Activated CD4-positive, CD25-positive, alpha-beta regulatory T cell treated with anti-CD3 and anti-CD28 coated beads, Interleukin-2, amount 50 U/mL, for 24 hours (primary cell): ENCODE results near the gene SLC4A8.

ENCODE experiments used
- ATAC-seq, 2 donors: fragments of 150-1000 bp; cut with Tn5 transposase; one replicate each; pipeline ENCODE4 v1.10.0; 2021; ENCODE audit warnings: mild to moderate bottlenecking in 1 of 2, moderate library complexity in 1 of 2

SLC4A8 gene

GRCh38 chr12:51528852-51529650 lies 104.4 kb downstream of the SLC4A8 start:
- ATAC-seq: no peak

GRCh38 chr12:51529651-51529970 lies 105.0 kb downstream of the SLC4A8 start:
- no peak for ATAC-seq

- ATAC-seq: no peak
Observed at GRCh38 chr12:51530208-51530607, 105.6 kb downstream of the SLC4A8 start.

GRCh38 chr12:51531284-51531977 lies 106.8 kb downstream of the SLC4A8 start:
- ATAC-seq: no peak

GRCh38 chr12:51531978-51532497 lies 107.4 kb downstream of the SLC4A8 start:
- ATAC-seq: peak; percentile 81 to 90

GRCh38 chr12:51533799-51534198 lies 109.2 kb downstream of the SLC4A8 start:
- no peak for ATAC-seq

- no peak for ATAC-seq
Observed at GRCh38 chr12:51534216-51535074, 109.8 kb downstream of the SLC4A8 start.

GRCh38 chr12:51536159-51536558 lies 111.5 kb downstream of the SLC4A8 start:
- no peak for ATAC-seq

- no peak for ATAC-seq
Observed at GRCh38 chr12:51538149-51538548, 113.5 kb downstream of the SLC4A8 start.

- ATAC-seq: no peak
Observed at GRCh38 chr12:51538599-51538998, 114.0 kb downstream of the SLC4A8 start.

GRCh38 chr12:51540996-51541395 lies 116.4 kb downstream of the SLC4A8 start:
- no peak for ATAC-seq

- ATAC-seq: no peak
Observed at GRCh38 chr12:51546097-51546496, 121.5 kb downstream of the SLC4A8 start.

GRCh38 chr12:51547606-51548005 lies 123.0 kb downstream of the SLC4A8 start:
- ATAC-seq: no peak

GRCh38 chr12:51548241-51548640 lies 123.6 kb downstream of the SLC4A8 start:
- no peak for ATAC-seq

GRCh38 chr12:51549637-51550036 lies 125.0 kb downstream of the SLC4A8 start:
- no peak for ATAC-seq
